Stimulated activated CD8-positive, alpha-beta memory T cell treated with anti-CD3 and anti-CD28 coated beads, Interleukin-12 subunit alpha, Interleukin-12 subunit beta, amount 100 ng/mL, for 4 hours (primary cell): ENCODE data around the gene NRXN3.
"Not testable (repeated sequence)": the region's sequence is repeated elsewhere in the genome, so short reads cannot be mapped to it uniquely, and the experiment has no call there.

Experiments
- DNase-seq: peaks from one replicate; pipeline ENCODE4 v3.0.0-alpha.2; 2020; ENCODE audit warnings: low read depth

NRXN3 gene

DNA sequence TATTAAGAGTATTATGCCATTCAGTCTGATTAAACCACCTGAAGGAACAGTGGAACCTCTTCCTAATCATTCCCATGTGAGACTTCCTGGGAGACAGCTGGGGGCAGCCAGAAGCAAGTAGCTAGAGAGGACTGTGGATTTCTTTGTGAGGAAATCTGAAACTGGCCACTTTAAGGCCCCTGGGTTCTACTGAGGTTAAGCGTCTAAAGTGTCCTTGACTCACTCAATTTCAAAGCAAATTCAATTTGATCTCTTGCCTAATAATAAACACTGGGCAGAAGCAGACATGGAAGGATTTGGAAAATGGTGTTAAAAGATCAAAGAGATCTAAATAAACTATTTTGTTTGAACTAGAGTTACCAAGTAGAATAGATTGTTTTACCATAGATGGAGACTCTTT lies 909.9 kb downstream of the NRXN3 start:
- no peak for DNase-seq

GRCh38 chr14:79082883-79083282 lies 912.7 kb downstream of the NRXN3 start:
- no peak for DNase-seq

DNA sequence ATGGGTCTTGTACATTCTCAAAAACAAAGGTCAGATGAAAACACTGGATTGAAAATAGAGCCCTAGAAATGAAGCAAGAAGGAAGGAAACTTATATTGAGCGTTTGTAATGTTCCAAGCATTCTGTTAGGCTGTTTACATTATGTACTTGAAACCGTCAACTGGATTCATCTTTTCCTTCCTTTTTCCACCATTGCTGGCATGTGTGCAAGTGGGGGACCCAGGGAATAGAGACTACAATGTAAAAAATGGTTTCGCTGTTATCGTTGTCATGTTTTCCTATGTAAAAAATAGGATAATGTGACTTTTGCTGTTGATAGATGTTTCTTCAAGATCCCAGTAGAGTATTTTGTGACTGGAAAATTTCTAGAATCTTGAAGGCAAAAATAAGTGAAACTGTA lies 913.2 kb downstream of the NRXN3 start:
- no peak for DNase-seq

GRCh38 chr14:79084861-79085260 lies 914.7 kb downstream of the NRXN3 start:
- DNase-seq, result no peak

- no peak for DNase-seq
These were observed 919.4 kb downstream of the NRXN3 start for GRCh38 chr14:79089576-79089975.

- DNase-seq, result no peak
These were observed 920.5 kb downstream of the NRXN3 start for GRCh38 chr14:79090641-79091180.

GRCh38 chr14:79091381-79091963 lies 921.3 kb downstream of the NRXN3 start:
- DNase-seq, result no peak

DNA sequence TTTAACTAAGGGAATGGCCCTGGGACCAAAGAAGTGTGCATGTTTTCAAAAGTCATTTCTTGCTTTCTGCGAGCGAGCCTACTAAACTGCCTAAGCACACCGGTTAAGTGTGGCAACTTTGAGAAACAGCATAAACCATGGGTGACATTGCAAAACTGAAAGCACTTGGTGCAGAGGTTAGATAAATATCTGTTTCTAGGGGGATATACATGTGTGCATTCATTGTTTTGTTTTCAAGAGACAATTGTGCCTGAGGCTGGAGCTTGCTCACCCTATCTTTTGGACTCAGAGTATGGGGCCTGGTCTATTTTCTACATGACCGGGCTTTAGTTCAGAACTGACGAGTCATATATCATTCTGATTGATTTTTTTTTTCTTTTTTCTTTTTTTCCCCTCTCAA lies 923.4 kb downstream of the NRXN3 start:
- no peak for DNase-seq

- no peak for DNase-seq
These were observed 924.8 kb downstream of the NRXN3 start for GRCh38 chr14:79094951-79095350.

- no peak for DNase-seq
These were observed 926.6 kb downstream of the NRXN3 start for GRCh38 chr14:79096811-79097210.

DNA sequence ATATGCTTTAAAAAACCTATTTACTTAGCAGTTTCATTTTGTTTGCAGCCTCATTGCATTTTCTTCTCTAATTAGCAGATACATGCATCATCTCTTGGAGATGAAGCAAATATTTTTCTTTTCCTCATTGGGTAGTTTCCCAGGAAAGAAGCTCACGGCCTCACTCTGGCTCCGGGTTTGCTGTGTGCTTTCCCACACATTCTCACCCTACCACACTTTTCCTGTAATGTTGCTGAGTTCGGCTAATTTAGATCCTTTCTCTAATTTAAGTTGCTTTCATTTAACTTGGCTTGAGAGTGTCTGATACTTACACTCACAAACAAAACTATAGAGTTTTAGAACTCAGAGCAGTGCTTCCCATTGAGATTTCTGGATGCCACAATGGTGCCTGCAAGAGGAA lies 928.2 kb downstream of the NRXN3 start:
- no peak for DNase-seq

DNA sequence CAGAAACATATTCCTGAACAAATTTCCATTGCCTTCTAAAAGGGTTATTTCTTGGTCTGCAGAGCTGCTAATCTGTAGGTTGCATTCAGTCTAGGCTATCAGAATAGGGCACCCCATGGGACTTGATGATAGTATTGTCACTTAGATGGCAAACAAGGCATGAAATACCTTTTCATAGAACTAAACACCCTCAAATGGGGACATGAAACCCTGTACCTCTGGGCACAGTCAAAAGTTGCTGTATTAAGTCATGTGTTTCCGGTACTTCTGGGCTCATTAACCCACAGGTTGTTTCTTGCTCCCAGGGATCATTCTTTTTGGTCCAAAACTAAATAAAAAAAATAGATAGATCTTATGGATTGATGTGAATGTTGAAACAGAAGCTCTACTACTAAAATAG lies 930.4 kb downstream of the NRXN3 start:
- DNase-seq, result no peak

DNA sequence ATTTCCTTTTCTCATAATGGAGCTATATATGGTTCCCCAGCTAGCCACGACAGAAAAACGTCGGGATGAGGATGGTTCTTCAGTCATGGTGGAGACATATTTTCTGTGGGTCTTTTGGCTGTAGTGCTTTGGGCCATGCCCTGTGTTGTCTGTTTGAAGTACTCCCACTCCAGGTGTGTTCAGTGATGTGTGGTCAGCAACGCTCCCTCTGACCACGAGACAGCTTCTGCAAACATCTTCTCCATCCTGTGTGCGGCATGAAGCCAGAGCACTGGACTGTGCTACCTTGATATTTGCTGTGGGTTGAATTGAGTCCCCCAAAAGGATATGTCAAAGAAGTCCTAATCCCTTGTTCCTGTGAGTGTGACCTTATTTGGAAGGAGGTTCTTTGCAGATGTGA lies 931.2 kb downstream of the NRXN3 start:
- DNase-seq, result no peak

GRCh38 chr14:79103764-79104163 lies 933.6 kb downstream of the NRXN3 start:
- DNase-seq, result no peak

- not testable (repeated sequence) for DNase-seq
These were observed 940.4 kb downstream of the NRXN3 start for GRCh38 chr14:79110564-79110963.

GRCh38 chr14:79111987-79112501 lies 941.9 kb downstream of the NRXN3 start:
- DNase-seq, result no peak

- no peak for DNase-seq
These were observed 947.4 kb downstream of the NRXN3 start for GRCh38 chr14:79117561-79117960.

- no peak for DNase-seq
These were observed 948.1 kb downstream of the NRXN3 start for GRCh38 chr14:79118291-79118690.

- DNase-seq, result no peak
These were observed 964.2 kb downstream of the NRXN3 start for GRCh38 chr14:79134361-79134760.

DNA sequence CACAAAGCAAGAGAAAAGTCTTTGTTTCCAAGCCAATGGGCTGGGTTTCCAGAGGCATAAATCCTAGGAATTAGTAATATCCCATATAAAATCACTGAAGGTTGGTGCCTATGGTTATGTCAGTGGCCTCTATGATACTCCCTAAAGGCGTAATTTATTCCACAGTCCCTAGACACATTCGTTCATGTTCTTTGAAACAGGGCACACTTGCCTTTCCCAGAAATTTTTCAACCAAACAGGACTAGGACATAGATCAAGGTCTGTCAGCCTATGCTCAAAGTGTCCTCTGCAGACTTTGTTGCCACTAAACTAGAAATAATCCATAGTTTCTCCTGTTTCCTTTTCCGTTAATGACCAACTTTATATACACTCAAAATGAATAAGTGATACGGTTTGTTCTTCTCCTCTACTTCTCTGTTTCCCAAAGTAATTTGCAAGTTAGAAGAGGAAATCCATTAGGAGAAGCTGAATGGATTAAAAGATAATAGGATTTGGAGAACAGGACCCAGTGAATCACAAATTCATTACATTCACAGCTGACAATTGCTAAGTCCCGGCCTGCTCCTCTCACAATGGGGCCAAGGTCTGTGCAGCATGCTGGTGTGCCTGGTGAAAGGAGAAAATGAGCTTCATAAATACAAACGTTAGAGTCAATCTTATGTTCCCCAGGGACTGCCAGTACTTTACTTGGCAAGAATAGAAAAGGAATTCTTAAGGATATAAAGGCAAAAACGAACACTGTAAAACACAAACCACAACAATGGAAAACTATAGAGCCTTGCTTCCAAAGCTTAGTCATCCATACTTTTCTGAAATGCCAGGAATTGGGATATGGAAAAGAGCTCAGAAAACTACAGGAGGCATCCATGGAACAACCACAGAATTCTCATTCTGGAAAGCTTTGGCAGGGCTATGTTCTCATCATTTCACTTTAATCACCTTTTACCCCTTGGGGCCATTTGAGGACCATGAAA lies 966.2 kb downstream of the NRXN3 start:
- no peak for DNase-seq

GRCh38 chr14:79137045-79137430 lies 966.9 kb downstream of the NRXN3 start:
- DNase-seq, result no peak

GRCh38 chr14:79137836-79138235 lies 967.7 kb downstream of the NRXN3 start:
- no peak for DNase-seq

DNA sequence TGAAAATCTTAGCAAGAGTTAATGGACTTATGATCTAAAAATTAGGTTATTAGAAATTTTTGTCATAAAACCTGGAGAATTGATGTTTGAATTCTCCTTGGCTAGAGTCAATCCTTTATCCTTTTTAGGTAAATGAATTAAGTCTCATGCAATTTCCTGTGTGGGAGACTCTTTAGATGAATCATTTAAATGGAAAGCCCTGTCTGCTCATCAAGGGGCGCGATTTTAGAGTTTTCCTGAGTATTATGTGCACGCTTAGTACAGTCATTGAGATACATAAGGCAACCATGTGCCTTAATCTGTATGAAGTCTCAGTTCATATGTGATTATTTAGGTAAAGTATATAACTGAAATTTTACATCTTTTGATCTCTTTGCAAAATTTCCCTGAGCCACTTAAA lies 974.7 kb downstream of the NRXN3 start:
- no peak for DNase-seq
